ENCODE results near the gene FUT4.
"Not testable (repeated sequence)": the region's sequence is repeated elsewhere in the genome, so short reads cannot be mapped to it uniquely, and the experiment has no call there.

The FUT4 gene

GRCh38 chr11:94543695-94544645, at the start of gene FUT4:
Gene FUT4 (plus strand): TSS chr11:94543921. CDS start chr11:94544134, 213 bp downstream.
- peak; percentile 84 for DNase-seq

GRCh38 chr11:94494126-94494680, 49.5 kb upstream of the FUT4 start:
- DNase-seq: no peak

- no peak for DNase-seq
Measured at GRCh38 chr11:94500181-94500580, 43.5 kb upstream of the FUT4 start.

GRCh38 chr11:94501522-94501921, 42.2 kb upstream of the FUT4 start:
- no peak for DNase-seq

- DNase-seq: no peak
Measured at GRCh38 chr11:94504689-94505293, 38.9 kb upstream of the FUT4 start.

GRCh38 chr11:94506513-94506912, 37.2 kb upstream of the FUT4 start:
- not testable (repeated sequence) for DNase-seq

GRCh38 chr11:94507485-94507884, 36.2 kb upstream of the FUT4 start:
- no peak for DNase-seq

GRCh38 chr11:94511932-94512781, 31.6 kb upstream of the FUT4 start, which contains the start of gene C11orf97:
Gene C11orf97 (plus strand): TSS chr11:94512461. CDS start chr11:94512529, 68 bp downstream.
- peak; percentile 70 for DNase-seq

GRCh38 chr11:94513091-94513490, 30.6 kb upstream of the FUT4 start:
- DNase-seq: no peak

- DNase-seq: no peak
Measured at GRCh38 chr11:94515398-94515797, 28.3 kb upstream of the FUT4 start.

GRCh38 chr11:94516725-94517124, 27.0 kb upstream of the FUT4 start:
- DNase-seq: no peak

- no peak for DNase-seq
Measured at GRCh38 chr11:94518300-94518699, 25.4 kb upstream of the FUT4 start.

- no peak for DNase-seq
Measured at GRCh38 chr11:94519478-94520084, 24.1 kb upstream of the FUT4 start.

GRCh38 chr11:94521684-94522083, 22.0 kb upstream of the FUT4 start:
- no peak for DNase-seq

GRCh38 chr11:94524341-94524740, 19.4 kb upstream of the FUT4 start:
- no peak for DNase-seq

GRCh38 chr11:94525546-94526324, 18.0 kb upstream of the FUT4 start:
- no peak for DNase-seq

- no peak for DNase-seq
Measured at GRCh38 chr11:94526645-94527438, 16.9 kb upstream of the FUT4 start.

- no peak for DNase-seq
Measured at GRCh38 chr11:94528551-94528950, 15.2 kb upstream of the FUT4 start.

GRCh38 chr11:94532211-94532610, 11.5 kb upstream of the FUT4 start:
- DNase-seq: no peak

- DNase-seq: no peak
Measured at GRCh38 chr11:94533206-94533605, 10.5 kb upstream of the FUT4 start.

Data from stimulated activated CD8-positive, alpha-beta memory T cell treated with anti-CD3 and anti-CD28 coated beads, Interleukin-4, amount 100 ng/mL, for 48 hours (primary cell).